Caki2 (cell line): ENCODE data around the gene PLSCR4. TPM values are rescaled to one million over a fixed set of nuclear protein-coding genes. Genes with fewer than 3 reads are reported as not detected.
A peak's percentile ranks its signal among the peaks of the same experiment; 100 is the strongest.
"Not testable (repeated sequence)": the region's sequence is repeated elsewhere in the genome, so short reads cannot be mapped to it uniquely, and the experiment has no call there.

Experiments used
- DNase-seq: peaks from one replicate; pipeline ENCODE4 v3.0.0-alpha.2; 2015; ENCODE audit warnings: low read depth
- in situ Hi-C: cut with HindIII; loops from 2 replicates; pipeline ENCODE4 v1.10.0; 2016; ENCODE audit warnings: low sequenced_read_pairs, low pct_unique_long_range_greater_than_20kb, mixed read lengths
- total RNA-seq: library from RNA; depleted of rRNA; stranded (reverse); fragments of >200 nt; shearing (Covaris generic); gene quantifications from 2 replicates; pipeline ENCODE4 v1.2.3, GENCODE V29; 2014; ENCODE audit warnings: low replicate concordance

The PLSCR4 gene
- total RNA-seq, 1 experiment from 2014 or later = 7.1 TPM

DNA sequence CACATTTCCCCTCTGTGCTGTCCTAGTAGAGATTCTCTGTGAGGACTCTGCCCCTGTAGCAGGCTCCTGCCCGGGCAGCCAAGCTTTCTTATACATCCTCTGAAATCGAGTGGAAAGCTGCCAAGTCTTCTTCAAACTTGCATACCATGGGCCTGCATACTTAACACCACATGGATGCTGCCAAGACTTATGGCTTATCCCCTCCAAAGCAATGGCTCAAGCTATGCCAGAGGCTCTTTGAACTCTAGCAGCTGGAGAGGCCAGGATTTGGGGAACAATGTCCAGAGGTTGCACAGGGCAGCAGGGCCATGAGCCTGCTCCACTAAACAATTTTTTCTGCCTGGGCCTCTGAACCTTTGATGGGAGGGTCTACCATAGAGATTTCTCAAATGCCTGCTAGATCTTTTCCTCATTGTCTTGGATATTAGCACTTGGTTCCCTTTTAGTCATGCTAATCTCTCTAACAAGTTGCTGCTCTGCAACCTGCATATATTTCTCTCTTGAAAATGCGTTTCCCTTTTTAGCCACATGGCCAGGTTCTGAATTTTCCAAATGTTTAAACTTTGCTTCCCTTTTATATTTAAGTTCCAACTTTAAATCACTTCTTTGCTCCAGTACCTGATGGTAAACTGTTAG is 6.1 kb upstream of the PLSCR4 start:
- in situ Hi-C loops = no loop called here
- DNase-seq = no peak

- in situ Hi-C loops, DNase-seq: not testable (repeated sequence)
Measured at GRCh38 chr3:146252445-146252844, 1.5 kb upstream of the PLSCR4 start.

- DNase-seq = no peak
- in situ Hi-C loops = no loop called here
Measured at GRCh38 chr3:146249921-146250320, 984 bp downstream of the PLSCR4 start.

- in situ Hi-C loops = no loop called here
- no peak for DNase-seq
Measured at GRCh38 chr3:146247911-146248310, 3.0 kb downstream of the PLSCR4 start.

- in situ Hi-C loops = no loop called here
- DNase-seq = no peak
Measured at GRCh38 chr3:146246526-146246925, 4.4 kb downstream of the PLSCR4 start.

- in situ Hi-C loops = no loop called here
- no peak for DNase-seq
Measured at GRCh38 chr3:146243559-146243958, 7.3 kb downstream of the PLSCR4 start.

DNA sequence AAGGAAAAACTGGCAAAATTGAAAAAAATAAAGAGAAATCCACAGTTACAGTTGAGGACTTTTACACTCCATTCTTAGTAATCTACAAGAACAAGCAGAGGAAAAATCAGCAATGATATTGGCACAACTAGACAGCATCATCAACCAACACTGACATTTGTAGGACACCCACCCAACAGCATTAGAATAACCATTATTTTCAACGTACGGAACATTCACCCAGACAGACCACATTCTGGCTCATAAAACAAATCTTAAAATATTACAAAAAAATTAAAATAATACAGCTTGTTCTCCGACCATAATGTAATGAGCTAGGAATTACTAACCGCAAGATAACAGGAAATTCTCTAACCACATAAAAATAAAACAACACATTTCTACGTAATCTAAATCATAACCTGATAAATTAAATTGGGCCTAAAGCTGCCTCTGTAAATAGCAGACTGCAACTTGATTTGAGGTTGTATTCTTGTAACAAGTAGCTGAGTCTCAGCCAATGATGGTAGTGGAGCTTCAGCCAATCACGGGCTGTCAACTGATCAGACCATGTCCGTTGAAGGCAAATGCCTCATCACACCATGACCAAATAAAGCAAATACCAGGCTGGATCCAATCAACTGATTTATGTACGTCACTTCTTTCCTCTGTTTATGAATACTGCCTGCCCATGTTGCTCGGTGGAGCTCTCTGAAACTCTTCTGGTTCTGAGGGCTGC is 9.2 kb downstream of the PLSCR4 start:
- no peak for DNase-seq
- in situ Hi-C loops = no loop called here

- in situ Hi-C loops = no loop called here
Measured at GRCh38 chr3:146233487-146233886, 17.4 kb downstream of the PLSCR4 start.

GRCh38 chr3:146227486-146227885 is 23.4 kb downstream of the PLSCR4 start:
- no peak for DNase-seq
- in situ Hi-C loops = no loop called here

More at GRCh38 chr3:146233487-146233886, 17.4 kb downstream of the PLSCR4 start:
- no peak for DNase-seq

DNA sequence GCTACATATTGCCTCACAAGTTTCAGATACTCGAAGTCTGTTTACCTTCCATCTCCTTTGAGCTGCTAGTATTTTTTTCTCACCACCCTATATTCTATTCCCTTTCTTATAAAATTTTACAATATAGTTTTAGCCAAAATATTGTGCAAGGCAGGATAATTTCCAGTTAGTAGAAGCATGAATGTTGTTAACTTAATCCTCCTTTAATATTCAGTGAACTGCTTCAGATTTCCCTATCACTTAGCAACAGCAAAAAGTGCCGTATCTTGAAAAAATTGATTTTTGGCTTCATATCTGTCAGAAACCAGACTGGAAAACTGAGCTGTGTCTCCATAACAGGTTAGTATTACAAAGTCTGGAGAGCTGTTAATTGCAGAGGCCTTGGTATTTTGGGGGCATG is 24.0 kb downstream of the PLSCR4 start:
- in situ Hi-C loops = no loop called here
- no peak for DNase-seq

GRCh38 chr3:146225458-146225857 is 25.4 kb downstream of the PLSCR4 start:
- in situ Hi-C loops, DNase-seq: not testable (repeated sequence)

DNA sequence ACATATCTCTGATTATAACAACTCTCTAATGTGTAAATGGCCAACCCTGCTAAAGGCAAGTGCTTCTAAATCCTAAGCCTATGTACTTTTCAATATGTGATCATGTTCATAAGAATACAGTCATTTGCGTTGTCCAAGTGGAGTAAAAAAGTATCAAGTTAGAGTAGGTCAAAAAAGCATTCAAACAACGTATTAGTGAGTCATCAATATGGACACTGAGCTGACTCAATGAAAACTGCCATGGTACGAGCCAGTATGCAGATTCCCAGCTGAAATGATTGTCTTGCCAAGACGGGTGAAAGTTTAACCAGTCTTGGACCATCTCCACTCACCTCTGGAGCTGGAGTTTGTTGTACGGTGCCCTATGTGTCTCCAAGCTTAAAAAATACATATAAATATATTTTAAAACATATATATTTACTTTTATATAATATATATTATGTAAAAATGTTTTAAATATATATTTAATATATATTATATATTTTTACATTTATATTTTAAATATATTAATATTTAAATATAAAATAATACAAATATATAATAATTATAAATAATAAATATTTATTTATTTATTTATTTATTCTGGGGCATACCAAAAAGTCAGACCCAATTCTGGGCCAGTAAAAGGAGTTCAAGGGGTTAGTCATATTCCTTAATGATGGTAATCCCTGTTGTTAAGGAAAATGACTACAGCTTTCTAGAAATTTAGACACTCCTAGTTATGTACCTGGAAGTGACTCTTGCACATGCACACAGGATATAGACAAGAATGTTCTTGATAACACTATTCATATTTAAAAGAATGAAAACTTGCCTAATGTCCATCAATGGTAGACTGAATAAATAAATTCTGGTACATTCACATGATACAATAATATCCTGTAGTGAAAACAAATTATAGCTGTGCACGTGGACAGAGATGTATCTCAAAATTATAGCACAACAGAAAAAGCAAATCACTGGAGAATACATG is 27.2 kb downstream of the PLSCR4 start:
- peak; percentile 79 for DNase-seq
- in situ Hi-C loops = no loop called here

DNA sequence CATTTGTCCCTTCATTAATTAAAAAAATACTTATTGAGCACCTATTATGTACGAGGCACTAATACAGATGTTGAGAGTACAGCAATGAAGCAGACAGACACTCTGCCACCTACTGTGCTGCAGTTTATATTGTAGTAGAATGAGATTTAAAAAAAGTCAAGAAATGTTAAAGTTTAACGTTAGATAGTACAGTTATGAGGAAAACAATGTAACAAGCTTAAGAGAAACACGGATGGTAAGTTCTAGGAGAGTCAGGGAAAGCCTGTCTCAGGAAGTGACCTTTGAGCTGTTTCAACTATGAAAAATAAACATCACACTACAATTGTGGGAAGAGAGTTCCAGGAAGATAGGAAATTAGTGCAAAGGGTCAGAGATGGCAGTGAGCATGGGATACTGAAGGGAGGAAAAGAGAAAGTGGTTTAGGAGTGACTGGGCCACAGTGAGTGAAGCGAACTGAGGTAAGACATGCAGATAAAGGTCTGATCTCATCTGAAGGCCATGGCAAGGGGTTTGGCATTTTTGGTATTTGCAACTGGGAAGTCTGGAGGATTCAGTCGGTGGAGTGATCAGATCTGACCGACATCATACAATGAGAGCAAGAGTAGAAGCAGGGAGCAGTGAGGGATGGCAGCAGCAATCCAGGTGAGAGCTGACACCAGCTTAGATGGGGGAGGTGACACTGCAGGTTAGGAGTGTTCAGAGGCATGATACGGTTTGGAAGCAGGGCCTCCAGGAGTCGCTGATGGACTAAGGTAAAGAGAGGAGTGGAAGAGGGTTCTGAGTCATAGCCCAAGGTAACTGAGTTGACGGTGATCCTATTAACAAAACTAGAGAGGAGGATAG is 28.5 kb downstream of the PLSCR4 start:
- DNase-seq = peak; percentile 70
- in situ Hi-C loops = no loop called here

DNA sequence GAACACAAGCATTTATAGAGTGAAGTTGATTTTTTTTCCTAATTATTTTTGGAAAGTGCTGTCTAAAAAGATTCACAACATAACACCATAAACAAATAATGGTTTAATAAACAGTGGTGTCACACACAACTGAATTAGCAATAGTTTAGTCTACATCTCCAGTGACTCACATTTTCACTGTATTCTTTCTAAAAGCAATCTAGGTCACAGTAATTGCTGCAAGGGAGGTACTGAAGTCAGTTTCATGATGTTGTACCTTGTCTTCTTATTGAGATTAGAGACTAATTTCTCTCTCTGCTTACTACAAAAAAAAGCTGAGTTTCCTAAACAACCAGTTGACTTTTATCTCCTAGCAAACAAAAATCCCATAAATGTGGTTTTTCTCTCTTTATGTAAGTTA is 29.6 kb downstream of the PLSCR4 start:
- DNase-seq = no peak
- in situ Hi-C loops = no loop called here

GRCh38 chr3:146218880-146219866 is 31.7 kb downstream of the PLSCR4 start:
- peak; percentile 8 for DNase-seq
- in situ Hi-C loops = no loop called here

- in situ Hi-C loops = no loop called here
- no peak for DNase-seq
Measured at GRCh38 chr3:146217324-146217723, 33.6 kb downstream of the PLSCR4 start.

- DNase-seq = no peak
- in situ Hi-C loops = no loop called here
Measured at GRCh38 chr3:146214493-146214892, 36.4 kb downstream of the PLSCR4 start.
